AG04450 (cell line): ENCODE measurements around the gene DCLK2. TPM values are rescaled to one million over a fixed set of nuclear protein-coding genes. Genes with fewer than 3 reads are reported as not detected.

Experiments
- CTCF ChIA-PET: fragments of 300-600, 350-600 bp; formaldehyde crosslinking; extraction: SDS; loops from one replicate; lab custom pipeline; 2022; ENCODE audit warnings: antibody characterized with exemption, inconsistent platforms; lab: Charles Lee
- POLR2A ChIA-PET: fragments of 350-600 bp; formaldehyde crosslinking; extraction: SDS; loops from one replicate; lab custom pipeline; 2021; ENCODE audit warnings: antibody characterized with exemption, inconsistent platforms; lab: Yijun Ruan, JAX
- DNase-seq: peaks from one replicate; pipeline ENCODE4 v3.0.0-alpha.2; 2011; ENCODE audit warnings: low read depth, low spot score
- H3K27ac ChIP-seq: one replicate; pipeline ENCODE4 v1.5.1; 2012; ENCODE audit warnings: low read depth, low read length, control low read depth
- H3K27me3 ChIP-seq: one replicate; pipeline ENCODE4 v1.6.0; 2012; ENCODE audit warnings: low read length; ENCODE audit not compliant: control insufficient read depth, insufficient read depth
- H3K4me3 ChIP-seq: 2 replicates; pipeline ENCODE4 v1.5.1; 2011; ENCODE audit warnings: mild to moderate bottlenecking, low read depth, low read length, control low read depth
- H3K9me3 ChIP-seq: 2 replicates; pipeline ENCODE4 v1.5.1; 2012; ENCODE audit warnings: low read length; ENCODE audit not compliant: control insufficient read depth, insufficient read depth
- polyA plus RNA-seq: library from polyadenylated mRNA; depleted of rRNA; stranded (reverse); fragments of >200 nt; gene quantifications from 2 replicates; pipeline ENCODE4 v1.2.3, GENCODE V29; 2011
- TF ChIP-seq, protein P1 (sequence below): IDR thresholded peaks from 2 replicates; pipeline ENCODE4 v1.5.1; 2011; ENCODE audit warnings: low read depth, low read length, control low read depth, inconsistent platforms

Gene DCLK2
- polyA plus RNA-seq, 1 experiment, result 7.3 TPM

DNA sequence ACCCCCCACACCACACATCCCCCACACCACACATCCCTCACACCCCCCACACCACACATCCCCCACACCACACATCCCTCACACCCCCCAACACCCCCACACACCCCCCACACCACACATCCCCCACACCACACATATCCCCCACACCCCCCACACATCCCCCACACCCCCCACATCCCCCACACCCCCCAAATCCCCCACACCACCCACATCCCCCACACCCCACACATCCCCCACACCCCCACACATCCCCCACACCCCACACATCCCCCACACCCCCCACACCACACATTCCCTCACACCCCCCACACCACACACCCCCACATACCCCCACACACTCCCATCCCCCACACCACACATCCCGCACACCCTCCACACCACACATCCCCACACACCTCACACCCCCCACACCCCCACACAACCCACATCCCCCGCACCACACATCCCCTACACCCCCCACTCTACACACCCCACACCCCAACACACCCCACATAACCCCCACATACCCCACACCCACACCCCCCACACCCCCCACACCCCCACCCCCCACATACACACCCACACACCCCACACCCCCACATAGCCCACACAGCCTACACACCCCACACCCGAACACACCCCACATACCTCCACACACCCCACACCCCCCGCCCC, 172.9 kb downstream of the DCLK2 start:
- CTCF ChIA-PET, result interaction anchor here (1.4 kb wide), 1 partner anchor 8 kb away, joined by 11 read pairs; no protein-coding TSS in a partner anchor
- no peak for DNase-seq
- POLR2A ChIA-PET, result no interaction called here
- Histone ChIP-seq H3K27ac (no peak overlapping the region), H3K4me3 (no peak overlapping the region), H3K9me3 (no peaks in the 10 kb centered on the region), H3K27me3 (no peaks in the 10 kb centered on the region)
- TF ChIP-seq, protein P1, sequence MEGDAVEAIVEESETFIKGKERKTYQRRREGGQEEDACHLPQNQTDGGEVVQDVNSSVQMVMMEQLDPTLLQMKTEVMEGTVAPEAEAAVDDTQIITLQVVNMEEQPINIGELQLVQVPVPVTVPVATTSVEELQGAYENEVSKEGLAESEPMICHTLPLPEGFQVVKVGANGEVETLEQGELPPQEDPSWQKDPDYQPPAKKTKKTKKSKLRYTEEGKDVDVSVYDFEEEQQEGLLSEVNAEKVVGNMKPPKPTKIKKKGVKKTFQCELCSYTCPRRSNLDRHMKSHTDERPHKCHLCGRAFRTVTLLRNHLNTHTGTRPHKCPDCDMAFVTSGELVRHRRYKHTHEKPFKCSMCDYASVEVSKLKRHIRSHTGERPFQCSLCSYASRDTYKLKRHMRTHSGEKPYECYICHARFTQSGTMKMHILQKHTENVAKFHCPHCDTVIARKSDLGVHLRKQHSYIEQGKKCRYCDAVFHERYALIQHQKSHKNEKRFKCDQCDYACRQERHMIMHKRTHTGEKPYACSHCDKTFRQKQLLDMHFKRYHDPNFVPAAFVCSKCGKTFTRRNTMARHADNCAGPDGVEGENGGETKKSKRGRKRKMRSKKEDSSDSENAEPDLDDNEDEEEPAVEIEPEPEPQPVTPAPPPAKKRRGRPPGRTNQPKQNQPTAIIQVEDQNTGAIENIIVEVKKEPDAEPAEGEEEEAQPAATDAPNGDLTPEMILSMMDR, result no peak

DNA sequence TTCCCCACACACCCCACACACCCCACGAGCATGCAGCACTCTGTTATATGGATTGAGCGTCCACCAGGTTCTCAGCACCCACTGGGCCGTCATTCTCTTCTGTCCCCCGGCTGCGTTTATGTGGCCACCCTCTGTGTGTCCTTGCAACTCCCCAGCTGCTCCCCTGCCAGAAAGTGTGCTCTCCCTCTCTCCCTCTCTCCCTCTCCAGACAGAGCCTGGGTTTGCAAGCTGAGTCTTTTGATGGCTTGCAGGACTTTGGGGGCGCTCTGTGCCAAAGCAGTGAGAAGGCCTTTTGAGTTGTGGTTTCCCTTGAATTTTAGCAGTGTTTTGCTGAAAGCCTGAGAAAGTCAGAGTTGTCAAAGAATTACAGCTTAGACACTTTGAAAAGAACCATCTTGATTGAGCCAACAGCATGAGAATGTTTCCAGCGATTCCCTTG, 173.5 kb downstream of the DCLK2 start:
- H3K9me3 ChIP-seq, result no peaks in the 10 kb centered on the region
- ChIA-PET POLR2A (no interaction called here), CTCF (interaction anchor here (0.7 to 1.4 kb wide), 2 partner anchors 9 to 240 kb away, joined by 3 to 11 read pairs; no protein-coding TSS in a partner anchor)
- TF ChIP-seq, protein P1, result no peak
- H3K4me3 ChIP-seq, result no peak overlapping the region
- H3K27me3 ChIP-seq, result no peaks in the 10 kb centered on the region
- H3K27ac ChIP-seq, result no peak overlapping the region
- no peak for DNase-seq

GRCh38 chr4:150252306-150252705, 174.1 kb downstream of the DCLK2 start:
- H3K27me3 ChIP-seq, result no peaks in the 10 kb centered on the region
- DNase-seq, result no peak
- POLR2A ChIA-PET, result no interaction called here
- H3K9me3 ChIP-seq, result no peaks in the 10 kb centered on the region
- no peak overlapping the region for H3K27ac ChIP-seq
- TF ChIP-seq, protein P1, result no peak
- H3K4me3 ChIP-seq, result no peak overlapping the region
- CTCF ChIA-PET, result interaction anchor here (0.7 to 1.4 kb wide), 2 partner anchors 9 to 241 kb away, joined by 3 to 11 read pairs; no protein-coding TSS in a partner anchor

GRCh38 chr4:150252741-150253140, 174.5 kb downstream of the DCLK2 start:
- no peak for DNase-seq
- Histone ChIP-seq H3K27me3 (no peaks in the 10 kb centered on the region), H3K9me3 (no peaks in the 10 kb centered on the region), H3K27ac (no peak overlapping the region), H3K4me3 (no peak overlapping the region)
- TF ChIP-seq, protein P1, result no peak
- ChIA-PET CTCF (interaction anchor here (1.4 kb wide), 1 partner anchor 10 kb away, joined by 11 read pairs; no protein-coding TSS in a partner anchor), POLR2A (no interaction called here)

GRCh38 chr4:150253416-150253815, 175.2 kb downstream of the DCLK2 start:
- Histone ChIP-seq H3K27me3 (no peaks in the 10 kb centered on the region), H3K9me3 (no peaks in the 10 kb centered on the region), H3K27ac (no peak overlapping the region), H3K4me3 (no peak overlapping the region)
- no peak for DNase-seq
- CTCF ChIA-PET, result no interaction called here
- POLR2A ChIA-PET, result no interaction called here
- TF ChIP-seq, protein P1, result no peak
